WI38 (cell line): ENCODE results near the gene HEXIM2.

Experiments used
- H3K4me3 ChIP-seq: 2 replicates; pipeline ENCODE4 v1.5.1; 2011; ENCODE audit warnings: low read depth, mild to moderate bottlenecking, control low read depth, low read length
- CTCF ChIP-seq: IDR thresholded peaks from 2 replicates; pipeline ENCODE4 v1.5.1; 2012; ENCODE audit warnings: low read depth, mild to moderate bottlenecking, control low read depth, low read length

Gene HEXIM2

GRCh38 chr17:45132572-45133463, 28.9 kb upstream of the HEXIM2 start:
- H3K4me3 ChIP-seq = peak overlapping the region; percentile 77
- TF ChIP-seq CTCF = peak; percentile 72

- peak; percentile 100 for TF ChIP-seq CTCF
- H3K4me3 ChIP-seq = peak within 1 kb of the TSS; percentile 75
These were observed 26.3 kb upstream of the HEXIM2 start, which contains the start of gene ACBD4 for GRCh38 chr17:45135192-45135977. Gene ACBD4, plus strand, starts transcription at chr17:45135687. Its CDS starts 458 bp downstream, at chr17:45136145.

- no peak for TF ChIP-seq CTCF
- H3K4me3 ChIP-seq = peak overlapping the region; percentile 75
These were observed 25.5 kb upstream of the HEXIM2 start for GRCh38 chr17:45135978-45136791.

- TF ChIP-seq CTCF = no peak
- H3K4me3 ChIP-seq = no peak overlapping the region
These were observed 24.7 kb upstream of the HEXIM2 start for GRCh38 chr17:45136846-45137560.

- TF ChIP-seq CTCF = no peak
- no peak overlapping the region for H3K4me3 ChIP-seq
These were observed 23.9 kb upstream of the HEXIM2 start for GRCh38 chr17:45137561-45138305.
